GM10266 (cell line): Measurements from ENCODE around the gene MCOLN1.

Experiments used
- DNase-seq: peaks from one replicate; pipeline ENCODE4 v3.0.0; 2012; ENCODE audit errors: extremely low spot score
- TF ChIP-seq, protein P1 (sequence below): IDR thresholded peaks from 2 replicates; pipeline ENCODE4 v1.5.1; 2012; ENCODE audit warnings: mild to moderate bottlenecking, low read depth; ENCODE audit not compliant: control insufficient read depth, insufficient read depth; ENCODE audit errors: missing control alignments

The MCOLN1 gene

GRCh38 chr19:7488736-7489353, 33.6 kb upstream of the MCOLN1 start, which contains the start of gene PEX11G:
Gene PEX11G, minus strand, starts transcription at chr19:7489035. Its CDS starts 25 bp downstream, at chr19:7489010.
- peak; percentile 99 for DNase-seq
- TF ChIP-seq, protein P1, sequence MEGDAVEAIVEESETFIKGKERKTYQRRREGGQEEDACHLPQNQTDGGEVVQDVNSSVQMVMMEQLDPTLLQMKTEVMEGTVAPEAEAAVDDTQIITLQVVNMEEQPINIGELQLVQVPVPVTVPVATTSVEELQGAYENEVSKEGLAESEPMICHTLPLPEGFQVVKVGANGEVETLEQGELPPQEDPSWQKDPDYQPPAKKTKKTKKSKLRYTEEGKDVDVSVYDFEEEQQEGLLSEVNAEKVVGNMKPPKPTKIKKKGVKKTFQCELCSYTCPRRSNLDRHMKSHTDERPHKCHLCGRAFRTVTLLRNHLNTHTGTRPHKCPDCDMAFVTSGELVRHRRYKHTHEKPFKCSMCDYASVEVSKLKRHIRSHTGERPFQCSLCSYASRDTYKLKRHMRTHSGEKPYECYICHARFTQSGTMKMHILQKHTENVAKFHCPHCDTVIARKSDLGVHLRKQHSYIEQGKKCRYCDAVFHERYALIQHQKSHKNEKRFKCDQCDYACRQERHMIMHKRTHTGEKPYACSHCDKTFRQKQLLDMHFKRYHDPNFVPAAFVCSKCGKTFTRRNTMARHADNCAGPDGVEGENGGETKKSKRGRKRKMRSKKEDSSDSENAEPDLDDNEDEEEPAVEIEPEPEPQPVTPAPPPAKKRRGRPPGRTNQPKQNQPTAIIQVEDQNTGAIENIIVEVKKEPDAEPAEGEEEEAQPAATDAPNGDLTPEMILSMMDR: no peak

DNA sequence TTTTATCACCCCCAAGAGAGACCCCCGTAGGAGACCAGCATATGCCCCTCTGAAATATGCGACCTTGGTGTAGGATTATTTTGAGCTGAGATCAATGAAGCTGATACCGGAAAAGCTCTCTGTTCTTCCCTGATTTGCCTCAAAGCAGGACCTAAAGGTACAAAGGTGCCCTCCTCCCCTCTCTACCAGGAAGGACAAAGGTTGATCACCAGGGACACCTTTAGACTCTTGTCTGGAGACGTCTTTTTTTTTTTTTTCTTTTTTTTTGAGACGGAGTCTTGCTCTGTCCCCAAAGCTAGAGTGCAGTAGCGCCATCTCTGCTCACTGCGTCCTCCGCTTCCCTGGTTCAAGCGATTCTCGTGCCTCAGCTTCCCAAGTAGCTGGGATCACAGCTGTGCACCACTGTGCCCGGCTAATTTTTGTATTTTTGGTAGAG, 32.8 kb upstream of the MCOLN1 start:
- TF ChIP-seq, protein P1: no peak
- DNase-seq: no peak

DNA sequence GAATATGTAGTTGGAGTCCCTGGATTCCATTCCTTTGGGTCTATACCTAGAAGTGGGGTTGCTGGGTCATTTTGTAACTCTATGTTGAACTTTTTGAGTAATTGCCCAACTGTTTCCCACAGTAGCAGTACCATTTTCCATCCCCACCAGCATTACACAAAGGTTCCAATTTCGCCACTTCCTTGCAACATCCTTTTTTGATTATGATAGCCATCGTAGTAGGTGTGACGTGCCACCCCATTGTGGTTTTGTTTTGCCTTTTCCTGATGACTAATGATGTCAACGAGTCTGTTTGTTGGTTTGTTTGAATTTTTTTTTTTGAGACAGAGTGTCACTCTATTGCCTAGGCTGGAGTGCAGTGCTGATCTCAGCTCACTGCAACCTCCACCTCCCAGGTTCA, 30.3 kb upstream of the MCOLN1 start:
- TF ChIP-seq, protein P1: no peak
- DNase-seq: no peak

DNA sequence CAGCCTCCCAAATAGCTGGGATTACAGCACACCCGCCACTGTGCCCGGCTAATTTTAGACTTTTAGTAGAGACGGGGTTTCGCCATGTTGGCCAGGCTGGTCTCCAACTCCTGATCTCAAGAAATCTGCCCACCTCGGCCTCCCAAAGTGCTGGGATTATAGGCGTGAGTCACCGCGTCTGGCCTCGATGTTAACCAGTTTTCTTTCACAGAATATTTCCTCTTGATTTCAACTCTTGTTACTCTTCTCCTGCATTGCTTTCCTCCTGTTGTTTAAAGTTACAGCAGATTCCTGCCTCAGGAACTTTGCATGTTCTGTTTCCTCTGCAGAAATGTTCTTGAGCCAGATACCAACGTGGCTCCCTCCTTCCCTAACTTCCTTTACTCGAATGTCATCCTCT, 29.9 kb upstream of the MCOLN1 start:
- TF ChIP-seq, protein P1: no peak
- DNase-seq: no peak

DNA sequence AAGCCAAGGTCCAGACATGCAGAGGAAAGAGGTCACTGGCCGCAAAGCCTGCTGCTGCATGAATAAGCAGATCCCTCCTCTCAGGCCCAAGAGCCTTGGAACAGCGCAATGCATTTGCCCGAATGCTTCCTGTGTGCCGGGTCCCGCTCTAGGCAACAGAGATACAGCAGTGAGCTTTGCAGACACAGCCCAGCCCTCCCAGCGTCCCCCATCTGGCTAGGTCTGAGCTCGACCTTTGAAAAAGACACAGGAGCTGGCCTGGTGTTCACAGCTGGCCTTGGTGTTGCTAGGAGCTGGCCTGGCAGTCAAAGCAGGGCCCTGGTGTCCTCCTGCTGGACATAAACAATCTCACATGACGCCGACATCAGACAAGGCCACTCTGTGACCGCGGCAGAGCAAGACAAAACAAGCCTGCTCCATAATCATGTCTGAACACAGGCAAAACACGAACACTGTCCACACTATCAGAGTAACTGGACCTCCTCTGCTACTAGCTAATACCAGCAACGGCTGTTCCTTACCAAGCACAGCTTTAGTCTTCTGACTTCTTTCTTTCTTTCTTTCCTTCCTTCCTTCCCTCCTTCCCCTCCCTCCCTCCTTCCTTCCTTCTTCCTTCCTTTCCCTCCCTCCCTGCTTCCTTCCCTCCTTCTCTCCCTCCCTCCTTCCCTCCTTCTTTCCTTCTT, 27.9 kb upstream of the MCOLN1 start:
- TF ChIP-seq, protein P1: no peak
- no peak for DNase-seq

DNA sequence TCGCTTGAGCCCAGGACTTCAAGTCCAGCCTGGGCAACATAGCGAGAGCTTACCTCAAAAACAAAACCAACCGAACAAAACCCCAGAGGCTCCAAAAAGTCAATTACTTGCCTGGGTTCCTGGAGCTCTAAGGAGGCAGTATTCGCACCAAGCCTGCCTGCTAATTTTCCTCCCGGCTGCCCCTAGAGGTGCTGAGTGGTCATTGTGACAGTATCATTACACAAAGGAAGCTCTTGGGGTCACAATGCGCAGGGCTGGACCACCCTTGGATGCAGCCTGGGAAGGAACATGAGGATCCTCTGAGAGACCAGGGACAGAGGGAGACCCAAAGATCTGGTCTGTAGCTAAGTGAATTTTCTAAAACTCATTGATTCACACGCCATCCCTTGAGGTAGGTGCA, 25.1 kb upstream of the MCOLN1 start:
- DNase-seq: no peak
- TF ChIP-seq, protein P1: peak; percentile 31

DNA sequence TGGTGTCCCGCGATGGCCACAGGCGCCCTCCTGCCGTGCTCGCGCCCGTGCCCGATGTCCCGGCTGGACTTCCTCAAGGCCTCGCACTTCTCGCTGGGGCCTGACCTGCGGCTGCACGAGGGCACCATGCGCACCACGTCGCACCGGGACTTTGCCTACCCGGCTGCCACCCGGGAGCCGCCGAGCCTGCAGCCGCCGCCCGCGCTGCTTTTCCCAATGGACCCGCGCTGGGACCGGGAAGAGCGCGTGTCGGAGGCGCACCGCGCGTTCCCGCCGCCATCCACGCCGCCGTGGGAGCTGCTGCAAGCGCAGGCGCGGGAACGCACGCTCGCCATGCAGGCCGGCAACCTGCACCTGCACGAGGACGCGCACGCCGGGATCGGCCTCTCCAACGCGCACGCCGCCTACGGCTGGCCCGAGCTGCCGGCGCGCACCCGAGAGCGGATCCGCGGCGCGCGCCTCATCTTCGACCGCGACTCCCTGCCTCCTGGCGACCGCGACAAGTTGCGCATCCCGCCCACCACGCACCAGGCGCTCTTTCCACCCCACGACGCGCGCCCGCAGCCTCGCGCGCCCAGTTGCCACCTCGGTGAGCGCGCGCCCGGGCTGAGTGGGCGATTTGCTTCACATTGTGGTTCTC, 21.5 kb upstream of the MCOLN1 start:
- TF ChIP-seq, protein P1: no peak
- peak; percentile 65 for DNase-seq
